HG02610 (cell line): ENCODE results near the gene NNAT.

Source experiments
- ATAC-seq: cut with Tn5 transposase; IDR thresholded peaks from one replicate; pipeline ENCODE4 v1.9.1; 2021; ENCODE audit warnings: mild to moderate bottlenecking, moderate library complexity; ENCODE audit not compliant: unreplicated experiment

The NNAT gene

GRCh38 chr20:37501940-37502339 is 19.1 kb upstream of the NNAT start:
- no peak for ATAC-seq

GRCh38 chr20:37502654-37503053 is 18.4 kb upstream of the NNAT start:
- no peak for ATAC-seq

- ATAC-seq = no peak
Measured at GRCh38 chr20:37503256-37503927, 17.7 kb upstream of the NNAT start.

GRCh38 chr20:37504404-37505096 is 16.5 kb upstream of the NNAT start:
- no peak for ATAC-seq

GRCh38 chr20:37505263-37506151 is 15.5 kb upstream of the NNAT start:
- ATAC-seq = no peak

- no peak for ATAC-seq
Measured at GRCh38 chr20:37506152-37506725, 14.8 kb upstream of the NNAT start.

GRCh38 chr20:37510226-37510625 is 10.8 kb upstream of the NNAT start:
- ATAC-seq = no peak

GRCh38 chr20:37511610-37512275 is 9.3 kb upstream of the NNAT start:
- no peak for ATAC-seq

- no peak for ATAC-seq
Measured at GRCh38 chr20:37513779-37514359, 7.2 kb upstream of the NNAT start.

- no peak for ATAC-seq
Measured at GRCh38 chr20:37515876-37516275, 5.2 kb upstream of the NNAT start.

GRCh38 chr20:37516811-37517750 is 4.0 kb upstream of the NNAT start:
- ATAC-seq = no peak

- no peak for ATAC-seq
Measured at GRCh38 chr20:37518059-37518458, 3.0 kb upstream of the NNAT start.

GRCh38 chr20:37518606-37519507 is 2.2 kb upstream of the NNAT start:
- no peak for ATAC-seq

GRCh38 chr20:37519508-37520418 is 1.3 kb upstream of the NNAT start:
- no peak for ATAC-seq

- no peak for ATAC-seq
Measured at GRCh38 chr20:37520419-37520955, 563 bp upstream of the NNAT start.

- ATAC-seq = no peak
Measured at GRCh38 chr20:37522260-37523011, 1.4 kb downstream of the NNAT start.
